GM12878 (cell line): Measurements from ENCODE around the gene RNASEH2A.

ENCODE experiments used
- BHLHE40 ChIP-seq, 2 experiments: fragments of 450-650 bp in 1 of 2; IDR thresholded peaks; 2 replicates each; pipeline ENCODE4 v1.6.1; 2011 to 2017; ENCODE audit warnings: low read depth in 2 of 2, borderline replicate concordance in 1 of 2, improper control_type of control experiment in 1 of 2, low read length in 1 of 2, mild to moderate bottlenecking in 1 of 2
- CHD2 ChIP-seq: IDR thresholded peaks from 2 replicates; pipeline ENCODE4 v1.6.1; 2011; ENCODE audit warnings: low read depth, low read length, improper control_type of control experiment, borderline replicate concordance
- CTCF ChIP-seq, 3 experiments: IDR thresholded peaks in 2 of 3; conservative IDR thresholded peaks in 1 of 3; 2 replicates each; pipeline ENCODE4 v1.5.1; 2011; ENCODE audit warnings: low read depth in 3 of 3, low read length in 3 of 3, mild to moderate bottlenecking in 3 of 3, control low read depth in 2 of 3, moderate library complexity in 2 of 3, inconsistent platforms in 1 of 3, mixed read lengths in 1 of 3; ENCODE audit not compliant: control insufficient read depth in 2 of 3, insufficient read depth in 1 of 3; ENCODE audit errors: extremely low read depth in 1 of 3
- CUX1 ChIP-seq: IDR thresholded peaks from 2 replicates; pipeline ENCODE4 v1.6.1; 2012; ENCODE audit warnings: improper control_type of control experiment, low read depth, low read length; ENCODE audit not compliant: insufficient replicate concordance
- EP300 ChIP-seq, 2 experiments: fragments of 150-350 bp in 1 of 2; IDR thresholded peaks; 2 replicates each; pipeline ENCODE4 v1.6.1; 2011 to 2012; ENCODE audit warnings: low read depth in 2 of 2, low read length in 2 of 2, borderline replicate concordance in 1 of 2, improper control_type of control experiment in 1 of 2, inconsistent platforms in 1 of 2; ENCODE audit not compliant: control insufficient read depth in 1 of 2
- EZH2 ChIP-seq: IDR thresholded peaks from 2 replicates; pipeline ENCODE4 v1.6.1; 2012; ENCODE audit warnings: low read depth, mild to moderate bottlenecking, control low read depth, inconsistent platforms, low read length, borderline replicate concordance; ENCODE audit not compliant: control insufficient read depth
- FOXM1 ChIP-seq: IDR thresholded peaks from 2 replicates; pipeline ENCODE4 v1.6.1; 2012; ENCODE audit warnings: low read depth, mild to moderate bottlenecking, inconsistent platforms, low read length, moderate library complexity
- JUNB ChIP-seq: IDR thresholded peaks from 2 replicates; pipeline ENCODE4 v1.6.1; 2016; ENCODE audit warnings: antibody characterized with exemption, mild to moderate bottlenecking
- MXI1 ChIP-seq: fragments of 150-350 bp; IDR thresholded peaks from 2 replicates; pipeline ENCODE4 v1.6.1; 2011; ENCODE audit warnings: low read depth, mild to moderate bottlenecking, inconsistent platforms, low read length, improper control_type of control experiment
- RAD51 ChIP-seq: fragments of 450-650 bp; IDR thresholded peaks from 2 replicates; pipeline ENCODE4 v1.6.1; 2016; ENCODE audit warnings: moderate library complexity, mild to moderate bottlenecking, inconsistent platforms
- RELA ChIP-seq: fragments of 450-650 bp; IDR thresholded peaks from 2 replicates; pipeline ENCODE4 v1.8.0; 2014; ENCODE audit warnings: borderline replicate concordance; ENCODE audit not compliant: partially characterized antibody
- SIX5 ChIP-seq: IDR thresholded peaks from 2 replicates; pipeline ENCODE4 v1.6.1; 2011; ENCODE audit warnings: mild to moderate bottlenecking, low read depth, low read length, moderate library complexity; ENCODE audit not compliant: severe bottlenecking
- SP1 ChIP-seq: IDR thresholded peaks from one replicate; pipeline ENCODE4 v1.6.1; 2011; ENCODE audit warnings: low read depth, low read length
- ZNF217 ChIP-seq: fragments of 450-650 bp; IDR thresholded peaks from 2 replicates; pipeline ENCODE4 v1.6.1; 2017; ENCODE audit warnings: antibody characterized with exemption, mild to moderate bottlenecking

GRCh38 chr19:12783849-12784393, 22.5 kb upstream of the RNASEH2A start:
- TF ChIP-seq SP1: no peak
- TF ChIP-seq CUX1: no peak
- no peak for TF ChIP-seq ZNF217
- no peak for TF ChIP-seq CTCF (IDR thresholded peaks at IDR 0.05 in 2 of 3, conservative IDR thresholded peaks at IDR 0.05 in 1 of 3; ENCODE audit: control insufficient read depth in 2 of 3, extremely low read depth in 1 of 3, insufficient read depth in 1 of 3, low read depth in 3 of 3, low read length in 3 of 3)
- no peak for TF ChIP-seq JUNB
- TF ChIP-seq SIX5: no peak
- TF ChIP-seq CHD2: no peak
- TF ChIP-seq EP300 (IDR thresholded peaks at IDR 0.05; ENCODE audit: borderline replicate concordance in 1 of 2, control insufficient read depth in 1 of 2, low read depth in 2 of 2, low read length in 2 of 2): no peak
- no peak for TF ChIP-seq RELA
- TF ChIP-seq RAD51: no peak
- no peak for TF ChIP-seq BHLHE40 (IDR thresholded peaks at IDR 0.05; ENCODE audit: borderline replicate concordance in 1 of 2, low read depth in 2 of 2, low read length in 1 of 2)
- TF ChIP-seq MXI1: no peak
- no peak for TF ChIP-seq EZH2
- no peak for TF ChIP-seq FOXM1
